HuH-7.5 (cell line): ENCODE results near the gene GALNT9.
"Not testable (repeated sequence)": the region's sequence is repeated elsewhere in the genome, so short reads cannot be mapped to it uniquely, and the experiment has no call there.

Experiments used
- DNase-seq: peaks from one replicate; pipeline ENCODE4 v3.0.0; 2011; ENCODE audit warnings: low spot score

The GALNT9 gene

DNA sequence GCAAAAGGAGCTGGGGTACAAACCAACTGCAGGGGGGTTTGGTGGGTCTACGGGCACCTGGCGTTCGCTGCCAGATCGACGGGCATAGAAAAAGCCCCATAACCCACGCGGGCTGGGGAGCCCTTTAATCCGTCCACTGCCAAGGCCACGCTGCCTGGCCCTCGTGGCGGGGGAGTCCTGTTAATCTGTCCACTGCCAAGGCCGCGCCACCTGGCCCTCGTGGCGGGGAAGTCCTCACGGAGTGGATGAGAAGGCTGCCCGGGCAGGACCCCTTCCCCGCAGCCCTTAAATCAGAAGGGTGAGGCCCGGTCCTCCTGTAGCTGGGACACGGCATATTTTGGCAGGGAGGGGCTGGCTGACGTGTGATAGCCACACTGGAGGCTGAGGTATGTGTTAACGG is 99.0 kb downstream of the GALNT9 start:
- DNase-seq, result no peak

DNA sequence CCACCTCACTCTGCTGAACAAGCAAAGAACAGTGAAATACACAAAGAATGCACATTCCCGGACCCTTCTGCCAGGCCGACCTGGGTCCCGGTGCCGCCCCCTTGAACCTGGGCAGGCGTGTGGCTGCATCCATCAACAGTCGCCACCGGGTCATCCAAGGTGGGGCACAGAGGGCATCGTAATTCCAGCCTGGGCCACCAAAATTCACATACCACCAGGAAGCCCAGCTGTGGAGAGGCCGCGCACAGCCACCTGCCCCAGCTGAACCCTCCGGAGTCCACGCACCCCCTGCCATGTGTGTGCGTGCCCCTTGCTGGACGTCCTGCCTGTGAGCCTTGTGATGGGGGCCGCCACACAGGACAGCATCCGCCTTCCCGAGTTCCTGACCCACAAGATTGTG is 99.5 kb downstream of the GALNT9 start:
- DNase-seq, result no peak

DNA sequence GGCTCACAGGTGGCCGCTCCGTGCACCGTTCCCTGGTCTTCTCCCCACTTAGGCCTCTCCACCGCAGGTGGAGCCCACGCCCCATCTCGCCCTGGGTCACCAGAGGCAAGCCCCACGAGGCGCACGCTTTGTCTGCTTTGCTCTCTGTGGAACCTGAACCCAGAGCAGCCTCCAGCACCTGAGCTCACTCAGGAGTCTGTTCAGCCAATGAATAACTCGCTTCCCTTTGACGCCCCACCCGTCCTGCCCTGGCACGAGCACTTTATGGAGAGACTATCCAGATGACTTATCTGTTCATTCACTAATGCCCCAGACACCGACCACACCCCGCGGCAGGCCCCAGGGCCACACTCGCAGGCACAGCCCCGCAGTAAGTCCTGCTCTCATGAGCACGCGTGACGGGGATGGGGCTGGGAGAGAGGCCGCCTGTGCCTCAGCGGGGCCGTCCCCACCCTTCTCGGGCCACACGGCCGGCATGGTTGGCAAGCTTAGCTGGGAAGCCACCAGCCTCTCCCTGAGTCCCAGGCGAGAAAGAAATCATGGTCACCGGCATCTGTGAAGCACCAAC is 100.1 kb downstream of the GALNT9 start:
- DNase-seq, result no peak

DNA sequence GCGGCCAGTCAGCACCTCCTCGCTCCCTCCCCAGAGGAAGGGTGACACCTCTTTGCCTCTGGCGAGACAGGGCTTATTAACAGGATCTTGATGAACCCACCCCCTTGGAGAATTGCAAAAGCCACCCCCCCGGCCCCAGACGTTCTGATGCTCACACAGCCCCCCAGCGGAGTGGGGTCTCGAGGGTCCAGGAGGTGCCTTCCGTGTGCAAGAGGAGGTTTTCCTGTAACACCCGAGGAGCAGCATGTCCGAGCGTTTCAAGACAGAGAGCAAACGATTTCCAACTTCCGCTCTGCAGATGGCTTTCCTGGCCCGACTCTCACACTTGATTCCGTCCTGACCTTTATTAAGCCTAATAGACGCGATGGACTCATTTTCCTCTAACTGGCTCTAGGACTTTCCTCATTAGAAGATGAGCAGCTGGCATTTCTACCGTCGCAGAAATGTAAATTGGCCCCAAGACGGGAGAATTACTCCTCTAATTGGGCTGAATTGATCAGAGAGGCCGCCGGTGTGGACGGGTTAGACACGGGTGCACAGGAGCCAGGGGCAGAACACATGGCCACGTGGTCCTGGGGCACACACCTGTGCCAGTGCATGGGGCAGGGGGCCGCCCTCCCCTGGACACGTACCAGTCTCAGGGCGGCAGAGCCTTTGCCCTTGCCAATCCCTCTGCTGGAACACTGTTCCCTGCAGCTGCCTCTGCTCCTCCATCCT is 100.8 kb downstream of the GALNT9 start:
- DNase-seq, result no peak

DNA sequence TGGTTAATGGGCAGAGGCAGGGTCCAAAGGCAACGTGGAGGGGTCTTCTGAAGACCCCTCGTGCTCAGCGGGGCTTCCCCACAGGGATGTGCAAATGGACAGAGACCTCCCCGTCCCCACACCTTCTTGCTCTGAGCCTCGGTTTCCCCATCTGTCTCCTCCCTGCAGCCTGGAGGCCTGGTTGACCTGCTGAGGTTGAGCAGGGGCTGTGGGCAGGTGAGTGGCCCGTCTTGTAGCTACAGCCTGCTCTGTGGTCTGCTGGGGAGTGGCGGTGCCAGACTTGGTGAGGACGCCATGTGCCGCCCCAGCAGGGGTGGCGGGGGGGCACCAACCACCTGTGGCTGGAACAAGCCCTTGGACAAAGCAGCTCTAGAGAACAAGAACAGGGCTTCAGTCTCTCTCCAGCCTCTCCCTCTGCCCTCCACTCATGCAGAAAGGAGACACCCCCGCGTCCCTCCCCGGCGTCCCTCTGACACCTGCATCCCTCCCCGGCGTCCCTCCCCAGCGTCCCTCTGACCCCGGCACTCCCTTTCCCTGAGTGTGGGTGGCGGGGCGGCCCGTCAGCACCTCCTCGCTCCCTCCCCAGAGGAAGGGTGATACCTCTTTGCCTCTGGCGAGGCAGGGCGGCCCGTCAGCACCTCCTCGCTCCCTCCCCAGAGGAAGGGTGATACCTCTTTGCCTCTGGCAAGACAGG is 101.5 kb downstream of the GALNT9 start:
- no peak for DNase-seq

DNA sequence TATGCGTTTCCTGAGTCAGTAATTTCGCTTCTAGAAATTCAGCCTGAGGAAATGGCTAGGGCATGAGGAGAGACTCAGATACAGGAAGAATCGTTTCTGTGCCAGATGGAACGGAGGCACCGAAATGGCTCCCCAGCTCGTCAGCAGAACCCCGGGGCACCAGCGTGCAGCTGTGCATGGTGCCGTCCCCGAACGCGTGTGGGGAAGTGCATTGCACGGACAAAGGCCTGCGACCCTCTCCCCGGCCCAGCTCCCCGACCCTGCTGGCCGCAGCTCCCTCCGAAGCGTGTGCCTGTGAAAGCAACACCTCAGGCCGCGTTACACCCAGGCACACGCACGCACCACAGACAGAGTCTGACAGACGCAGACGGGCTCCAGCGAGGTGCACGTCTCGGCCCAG is 102.3 kb downstream of the GALNT9 start:
- DNase-seq, result no peak

DNA sequence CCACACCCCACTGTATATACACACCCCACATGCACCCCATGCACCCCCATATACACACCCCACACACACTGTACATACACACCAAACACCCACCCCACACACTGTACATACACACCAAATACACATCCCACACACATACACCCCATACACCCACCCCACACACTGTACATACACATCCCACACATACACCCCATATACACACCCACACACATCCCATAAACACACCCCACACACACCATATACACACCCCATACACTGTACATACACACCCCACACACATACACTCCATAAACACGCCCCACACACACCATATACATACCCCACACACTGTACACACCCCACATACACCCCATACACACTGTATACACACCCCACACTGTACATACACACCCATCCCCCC is 102.8 kb downstream of the GALNT9 start:
- no peak for DNase-seq

DNA sequence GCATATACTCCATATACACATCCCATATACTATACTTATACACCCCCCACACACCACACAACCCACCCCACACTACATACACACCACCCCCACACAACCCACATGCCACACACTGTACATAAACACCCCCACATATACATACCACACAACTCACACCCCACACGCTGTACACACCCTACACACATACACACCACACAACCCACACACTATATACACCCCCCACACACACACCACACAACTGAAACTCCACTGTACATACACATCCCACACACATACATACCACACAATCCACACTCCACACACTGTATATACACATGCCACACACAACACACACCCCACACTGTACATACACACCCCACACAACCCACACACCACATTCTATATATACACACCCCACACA is 104.2 kb downstream of the GALNT9 start:
- DNase-seq, result no peak

DNA sequence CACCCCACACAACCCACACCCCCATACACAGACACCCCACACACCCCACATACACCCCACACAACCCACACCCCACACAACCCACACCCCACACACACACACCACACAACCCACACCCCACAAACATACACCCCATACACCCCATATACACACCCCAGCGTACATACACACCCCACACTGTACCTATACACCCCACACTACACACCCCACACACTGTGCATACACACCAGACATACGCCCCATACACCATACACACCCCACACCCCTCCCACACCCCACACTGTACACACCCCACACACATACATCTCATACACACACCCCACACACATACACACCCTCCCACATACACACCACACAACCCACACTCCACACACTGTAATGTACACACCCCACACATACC is 104.9 kb downstream of the GALNT9 start:
- no peak for DNase-seq

DNA sequence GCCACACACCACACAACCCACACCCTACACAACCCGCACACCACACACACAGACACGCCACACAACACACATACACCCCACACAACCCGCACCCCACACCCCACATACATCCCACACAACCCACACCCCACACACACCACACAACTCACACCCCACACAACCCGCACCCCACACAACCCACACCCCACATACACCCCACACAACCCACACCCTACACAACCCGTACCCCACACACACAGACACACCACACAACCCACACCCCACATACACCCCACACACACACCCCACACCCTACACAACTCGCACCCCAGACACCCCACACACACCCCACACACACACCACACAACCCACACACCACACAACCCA is 106.6 kb downstream of the GALNT9 start:
- DNase-seq, result no peak

DNA sequence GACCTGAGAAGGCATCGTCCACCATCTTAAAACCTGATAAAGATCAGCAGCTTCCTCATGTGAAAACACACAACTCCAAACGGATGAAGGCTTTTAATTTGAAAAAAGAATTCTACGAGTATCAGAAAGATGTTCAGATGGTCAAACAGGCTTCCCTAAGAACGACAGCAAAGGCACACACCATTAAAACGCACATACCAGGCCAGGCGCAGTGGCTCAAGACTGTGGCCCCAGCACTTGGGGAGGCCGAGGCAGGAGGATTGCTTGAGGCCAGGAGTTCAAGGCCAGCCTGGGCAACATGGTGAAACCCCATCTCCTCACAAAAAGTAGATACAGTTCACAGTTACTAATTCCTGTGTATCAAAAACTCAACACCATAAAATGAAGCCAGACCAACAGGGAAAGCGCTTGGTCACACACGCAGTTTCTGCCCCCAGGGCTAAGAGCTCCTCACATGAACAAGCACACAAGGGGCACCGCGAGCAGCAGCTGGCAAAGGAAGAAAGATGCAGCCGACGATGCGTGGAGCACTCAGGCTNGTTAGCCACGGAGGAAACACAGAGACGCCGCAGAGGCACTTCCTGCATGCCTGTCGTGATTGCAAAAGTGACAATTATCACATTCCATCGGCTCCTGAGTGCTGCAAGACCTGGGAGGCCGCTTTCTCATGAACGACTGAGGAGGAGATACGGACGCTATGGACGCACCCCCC is 107.1 kb downstream of the GALNT9 start:
- no peak for DNase-seq

DNA sequence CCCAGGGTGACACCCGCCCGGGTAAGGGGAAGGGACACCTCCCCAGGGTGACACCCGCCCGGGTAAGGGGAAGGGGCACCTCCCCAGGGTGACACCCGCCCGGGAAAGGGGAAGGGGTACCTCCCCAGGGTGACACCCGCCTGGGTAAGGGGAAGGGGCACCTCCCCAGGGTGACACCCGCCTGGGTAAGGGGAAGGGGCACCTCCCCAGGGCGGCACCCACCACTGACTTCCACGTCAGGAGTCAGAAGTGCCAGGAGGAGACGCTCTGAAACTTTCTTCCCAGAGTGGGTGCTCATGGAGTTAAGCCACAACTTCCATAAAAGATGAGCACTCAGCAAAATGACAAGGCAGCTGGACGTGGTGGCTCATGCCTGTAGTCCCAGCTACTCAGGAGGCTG is 109.6 kb downstream of the GALNT9 start:
- DNase-seq, result not testable (repeated sequence)

DNA sequence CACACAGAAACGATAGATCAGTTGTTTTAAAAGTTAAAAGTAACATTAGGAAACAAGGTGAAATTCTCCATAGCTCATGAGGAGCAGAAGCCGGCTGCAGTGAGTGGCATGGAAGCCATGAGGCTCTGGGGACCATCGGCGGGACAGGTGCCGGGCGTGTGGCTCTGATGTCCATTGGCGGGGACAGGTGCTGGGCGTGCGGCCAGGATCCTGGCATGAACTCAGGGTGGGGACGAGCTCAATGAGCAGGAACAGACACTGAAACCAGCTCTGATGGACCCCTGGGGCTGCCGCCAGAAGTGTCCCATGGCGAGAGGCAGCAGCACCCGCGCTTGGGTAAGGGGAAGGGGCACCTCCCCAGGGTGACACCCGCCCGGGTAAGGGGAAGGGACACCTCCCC is 110.1 kb downstream of the GALNT9 start:
- DNase-seq, result no peak

DNA sequence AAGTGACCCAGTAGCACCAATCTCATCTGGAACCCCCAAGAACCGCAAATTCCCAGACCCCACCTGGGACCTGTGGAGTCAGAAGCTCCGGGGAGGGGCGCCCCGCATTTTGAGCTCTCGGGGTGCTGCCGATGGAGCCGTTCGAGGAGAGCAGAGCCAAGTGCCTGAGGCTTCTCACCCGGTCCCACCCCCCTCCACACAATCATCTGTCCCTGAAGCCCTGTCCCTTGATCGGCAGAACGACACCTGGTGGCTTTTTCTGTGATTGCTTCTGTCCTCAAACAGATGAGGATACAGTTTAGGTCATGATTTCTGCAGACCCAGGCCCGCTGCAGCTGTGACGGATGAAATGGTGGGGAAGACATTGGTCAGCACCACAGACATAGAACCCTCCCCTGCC is 110.5 kb downstream of the GALNT9 start:
- DNase-seq, result peak; percentile 76

DNA sequence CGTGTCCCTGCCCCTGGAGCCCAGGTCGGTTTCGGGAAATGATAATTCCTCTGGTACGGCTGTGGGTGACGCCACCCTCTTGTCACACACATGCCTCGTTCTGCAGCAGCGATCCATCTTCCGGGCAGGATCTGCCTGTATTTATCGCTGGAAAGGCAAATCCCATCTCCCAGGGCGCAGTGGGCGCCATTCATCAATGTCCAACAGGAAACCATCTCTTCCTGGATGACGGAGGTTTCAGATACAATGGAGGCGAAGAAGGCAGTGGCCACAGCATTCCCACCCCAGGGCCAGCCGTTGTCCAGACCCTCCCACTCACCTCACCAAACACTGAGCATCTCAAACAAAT is 110.9 kb downstream of the GALNT9 start:
- no peak for DNase-seq

DNA sequence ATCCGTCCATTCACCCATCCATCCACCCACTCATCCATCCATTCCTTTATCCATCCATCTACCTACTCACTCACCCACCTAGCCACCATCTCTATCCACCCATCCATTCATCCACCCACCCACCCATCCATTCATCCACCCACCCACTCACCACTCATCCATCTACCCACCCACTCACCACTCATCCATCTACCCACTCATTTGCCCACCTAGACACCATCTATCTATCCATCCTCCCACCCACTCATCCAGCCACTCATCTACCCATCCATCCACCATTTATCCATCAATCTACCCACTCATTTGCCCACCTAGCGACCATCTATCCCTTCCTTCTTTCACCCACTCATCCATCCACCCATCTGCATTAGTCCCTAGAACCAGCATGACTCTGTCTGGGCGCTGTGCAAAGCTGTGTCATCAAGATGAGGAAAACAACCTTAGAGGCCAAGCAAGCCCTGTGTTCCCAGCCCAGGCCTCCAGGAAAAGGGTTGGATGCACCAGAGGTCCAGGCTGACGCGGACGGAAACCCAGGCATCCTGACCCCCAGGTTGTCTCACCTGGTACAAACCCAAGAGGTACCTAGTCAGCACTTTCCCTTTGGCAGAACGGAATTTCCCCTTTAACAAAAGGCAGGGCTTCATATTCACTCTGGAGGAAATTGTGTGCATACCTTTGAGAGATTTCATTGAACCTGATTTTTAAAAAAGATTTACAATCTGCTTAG is 111.4 kb downstream of the GALNT9 start:
- no peak for DNase-seq

DNA sequence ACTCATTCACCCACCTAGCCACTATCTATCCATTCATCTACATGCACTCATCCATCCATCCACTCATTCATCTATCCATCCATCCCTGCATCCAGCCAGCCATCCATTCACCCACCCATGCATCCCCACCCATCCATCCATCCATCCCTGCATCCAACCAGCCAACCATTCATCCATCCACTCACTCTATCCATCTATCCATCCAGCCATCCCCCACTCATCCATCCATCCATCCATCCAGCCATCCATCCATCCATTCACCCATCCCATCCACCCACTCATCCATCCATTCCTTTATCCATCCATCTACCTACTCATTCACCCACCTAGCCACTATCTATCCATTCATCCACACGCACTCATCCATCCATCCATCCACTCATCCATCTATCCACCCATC is 112.0 kb downstream of the GALNT9 start:
- DNase-seq, result no peak

DNA sequence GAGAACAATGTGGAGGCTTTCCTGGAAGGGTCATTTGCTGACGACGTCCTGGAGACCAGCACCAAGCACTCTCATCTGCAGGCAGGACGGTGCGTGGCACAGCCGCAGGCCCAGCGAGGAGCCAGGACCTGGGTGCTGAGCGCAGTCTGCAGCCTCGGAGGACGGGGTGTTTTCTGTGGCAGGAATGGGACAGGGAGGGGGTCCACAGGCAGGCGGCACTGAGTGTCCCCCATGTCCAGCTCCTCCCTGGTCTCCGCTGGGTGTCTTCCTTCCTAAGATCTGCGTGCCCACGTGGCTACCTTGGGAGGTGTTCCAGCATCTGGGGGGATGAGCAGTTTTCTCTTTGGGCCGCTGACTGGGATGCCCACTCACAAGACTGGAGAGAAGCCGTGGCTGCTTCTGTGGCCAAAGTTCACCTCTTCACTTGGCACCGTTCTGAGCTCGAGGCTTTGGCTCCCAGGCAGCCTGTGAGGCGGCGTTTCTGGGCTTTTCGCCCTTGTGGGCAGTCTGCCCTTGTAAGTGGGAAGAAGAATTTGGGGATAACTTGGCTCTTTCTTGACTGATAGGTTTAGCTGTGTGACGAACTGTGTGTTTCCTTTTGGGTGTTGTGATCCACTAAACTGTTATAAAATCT is 112.9 kb downstream of the GALNT9 start:
- no peak for DNase-seq

DNA sequence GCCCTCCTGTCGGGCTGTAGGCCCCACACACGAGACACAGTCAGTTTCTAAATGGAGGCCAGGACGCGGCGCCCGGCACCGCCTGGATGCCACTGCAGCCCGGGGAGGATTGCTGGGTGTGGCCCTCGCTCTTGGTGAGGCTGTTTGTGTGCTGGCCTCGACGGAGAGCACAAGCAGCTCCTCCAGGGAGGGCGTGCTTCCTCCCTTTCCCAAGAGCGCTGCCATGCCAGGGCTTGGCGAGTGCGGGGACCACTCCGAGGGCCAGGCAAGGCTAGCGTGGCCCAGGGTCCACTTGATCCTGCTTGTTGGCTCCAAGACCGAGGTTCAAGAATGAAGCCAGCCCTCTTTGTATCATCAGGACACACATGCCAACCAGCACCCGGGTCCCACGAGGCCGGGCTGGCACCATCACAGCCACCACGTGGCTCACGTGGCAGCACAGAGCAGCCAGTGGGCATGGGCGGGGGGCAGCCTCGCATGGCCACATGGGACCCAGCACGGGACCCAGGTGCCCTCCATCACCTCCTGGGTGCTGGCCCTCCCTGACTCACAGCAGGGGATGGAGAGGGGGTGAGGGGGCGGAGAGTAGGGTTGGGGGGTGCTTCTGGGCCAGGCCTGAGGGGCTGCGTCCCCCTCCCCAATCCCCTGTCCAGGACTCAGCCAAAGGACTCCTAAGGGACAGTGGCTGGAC is 113.9 kb downstream of the GALNT9 start:
- no peak for DNase-seq

DNA sequence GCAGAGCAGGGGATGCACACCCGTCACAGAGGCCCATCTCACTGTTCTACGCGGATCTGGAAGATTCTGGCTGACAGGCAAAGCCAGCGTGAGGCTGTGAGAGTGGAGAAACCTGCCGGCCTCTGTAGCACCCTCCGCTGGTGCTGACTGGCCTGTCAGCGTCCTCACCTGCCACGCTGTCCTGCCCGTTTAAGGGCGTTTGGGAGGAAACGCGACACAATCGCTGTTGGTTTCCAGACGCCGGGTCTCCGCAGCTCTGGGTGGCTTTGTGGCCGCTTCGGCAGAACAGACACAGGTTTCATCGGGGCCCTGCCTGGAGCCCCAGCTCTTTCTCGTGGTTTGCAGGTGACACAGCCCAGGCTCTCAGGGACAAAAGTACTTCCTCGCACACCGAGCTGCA is 114.5 kb downstream of the GALNT9 start:
- no peak for DNase-seq

DNA sequence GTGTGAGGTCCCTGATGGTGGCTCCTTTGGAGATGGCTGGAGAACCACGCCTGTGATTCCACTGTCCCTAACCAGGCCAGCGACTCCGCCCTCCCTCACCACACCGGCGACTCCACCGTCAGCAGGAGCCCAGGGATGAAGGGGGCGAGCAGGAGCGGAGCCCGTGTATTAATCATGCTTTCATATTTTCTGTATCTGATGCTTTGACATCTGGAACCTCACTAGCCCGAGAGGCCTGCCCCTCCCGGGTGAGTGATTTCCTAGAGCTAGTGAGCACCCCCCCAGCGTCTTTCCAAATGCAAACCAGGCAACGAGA is 115.3 kb downstream of the GALNT9 start:
- no peak for DNase-seq
